ENCODE data around the gene FGF4. TPM values are rescaled to one million over a fixed set of nuclear protein-coding genes. Genes with fewer than 3 reads are reported as not detected.
"Not testable (repeated sequence)": the region's sequence is repeated elsewhere in the genome, so short reads cannot be mapped to it uniquely, and the experiment has no call there.

The FGF4 gene
- total and polyA plus RNA-seq, 10 of the 15 experiments (the other 5 are each of a cell fraction or from before 2014, with no cell fraction given), result not detected

DNA sequence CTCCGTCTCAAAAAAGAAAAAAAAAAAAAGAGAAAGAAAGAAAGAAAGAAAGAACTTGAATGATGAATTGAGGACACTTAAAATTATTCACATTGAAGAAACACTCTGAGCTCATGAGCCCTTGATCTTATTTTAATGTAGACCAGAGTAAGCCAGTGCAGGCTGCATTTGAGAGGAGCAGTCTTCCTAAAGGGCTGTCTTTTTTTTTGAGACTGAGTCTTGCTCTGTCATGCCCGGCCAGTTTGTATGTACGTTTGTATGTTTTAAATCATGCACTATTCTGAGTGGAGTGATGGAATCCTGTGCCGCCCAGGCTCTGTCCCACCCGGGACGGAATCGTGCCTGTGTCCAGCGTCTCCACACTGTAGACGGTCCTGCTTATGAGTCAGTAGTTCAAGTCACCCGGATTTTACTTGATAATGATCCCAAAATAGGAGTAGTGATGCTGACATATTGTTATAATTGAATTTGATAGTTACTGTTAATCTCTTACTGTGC lies 9.6 kb downstream of the FGF4 start (continued):
- TF ChIP-seq, protein P1, sequence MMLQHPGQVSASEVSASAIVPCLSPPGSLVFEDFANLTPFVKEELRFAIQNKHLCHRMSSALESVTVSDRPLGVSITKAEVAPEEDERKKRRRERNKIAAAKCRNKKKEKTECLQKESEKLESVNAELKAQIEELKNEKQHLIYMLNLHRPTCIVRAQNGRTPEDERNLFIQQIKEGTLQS (IDR thresholded peaks at IDR 0.05; ENCODE audit: borderline replicate concordance, extremely low read depth, low read depth, low read length), result no peak
- no peak for TF ChIP-seq SUPT20H (IDR thresholded peaks at IDR 0.05; ENCODE audit: borderline replicate concordance, control insufficient read depth, low read depth, low read length)

DNA sequence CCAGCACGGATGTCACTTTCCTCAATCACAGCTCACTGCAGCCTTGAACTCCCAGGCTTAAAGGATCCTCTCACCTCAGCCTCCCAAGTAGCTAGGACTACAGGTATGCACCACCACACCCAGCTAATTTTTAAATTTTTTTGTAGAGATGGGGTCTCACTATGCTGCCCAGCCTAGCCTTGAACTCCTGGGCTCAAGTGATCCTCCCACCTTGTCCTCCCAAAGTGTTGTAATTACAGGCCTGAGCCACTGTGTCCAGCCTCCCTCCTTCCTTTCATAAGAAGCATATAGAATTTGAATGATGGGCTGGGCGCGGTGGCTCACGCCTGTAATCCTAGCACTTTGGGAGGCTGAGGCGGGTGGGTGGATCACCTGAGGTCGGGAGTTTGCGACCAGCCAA lies 10.2 kb downstream of the FGF4 start:
- intact Hi-C loops (cut with micrococcal nuclease; ENCODE audit: unreplicated experiment); H4K20me1 ChIP-seq (ENCODE audit: control insufficient read depth, insufficient read depth); H3K9ac ChIP-seq (ENCODE audit: control insufficient read depth, insufficient read depth, low read length); RAD21 ChIA-PET (ENCODE audit: unreplicated experiment); POLR2A ChIA-PET; ATAC-seq; in situ Hi-C loops (cut with MboI); H3K27ac ChIP-seq (ENCODE audit: control insufficient read depth, insufficient read depth); H3K4me1 ChIP-seq (ENCODE audit: control insufficient read depth, insufficient read depth, low read length); H3K27me3 ChIP-seq (replicated peaks in 1 of 2; ENCODE audit: control insufficient read depth in 2 of 2, insufficient read depth in 2 of 2, low read length in 1 of 2); SMC1A ChIA-PET (ENCODE audit: uncharacterized antibody, unreplicated experiment); BruUV-seq (replicated peaks); H3K4me2 ChIP-seq (ENCODE audit: control insufficient read depth, insufficient read depth); H3K9me3 ChIP-seq (replicated peaks; ENCODE audit: control insufficient read depth, insufficient read depth, low read length); H3K36me3 ChIP-seq (ENCODE audit: control insufficient read depth in 2 of 2, insufficient read depth in 2 of 2, low read length in 1 of 2); FAIRE-seq; CTCF ChIA-PET; H2AFZ ChIP-seq (ENCODE audit: control insufficient read depth, low read depth, low read length); H3K79me2 ChIP-seq (ENCODE audit: control insufficient read depth, insufficient read depth, low read length); H3K4me3 ChIP-seq; DNase-seq (ENCODE audit: low read depth, low spot score): not testable (repeated sequence)
- WGBS (ENCODE audit: insufficient coverage, insufficient replicate concordance, low lambda C conversion rate, missing lambda C conversion rate), result 41% methylated on average over 4 of the region's 7 CpGs

DNA sequence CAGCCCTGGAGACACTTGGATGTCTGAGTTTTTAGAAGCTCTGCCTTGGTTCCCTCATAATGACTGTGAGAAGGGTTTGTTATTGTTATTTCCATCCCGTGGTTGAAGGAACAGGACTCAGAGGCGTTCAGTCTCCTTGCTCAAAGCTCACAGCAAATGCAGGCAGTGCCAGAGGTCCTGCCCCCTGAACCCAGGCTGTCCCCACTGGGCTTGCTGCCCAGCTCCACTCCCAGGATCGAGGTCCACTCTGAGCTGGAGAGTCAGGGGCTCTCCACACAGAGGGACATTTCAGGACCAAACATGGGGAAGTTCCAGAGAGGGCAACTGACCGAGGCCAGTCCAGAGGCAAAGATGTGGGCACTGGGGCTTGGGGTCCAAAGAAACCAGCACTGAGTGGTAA lies 14.8 kb downstream of the FGF4 start:
- intact Hi-C loops (cut with micrococcal nuclease; ENCODE audit: unreplicated experiment), result no loop called here
- BruUV-seq (replicated peaks), result no TSS peak
- Histone ChIP-seq H3K9ac (ENCODE audit: control insufficient read depth, insufficient read depth, low read length) (no peak overlapping the region), H3K36me3 (ENCODE audit: control insufficient read depth in 2 of 2, insufficient read depth in 2 of 2, low read length in 1 of 2) (no peaks in the 10 kb centered on the region), H3K4me1 (ENCODE audit: control insufficient read depth, insufficient read depth, low read length) (no peaks in the 10 kb centered on the region), H3K27me3 (replicated peaks in 1 of 2; ENCODE audit: control insufficient read depth in 2 of 2, insufficient read depth in 2 of 2, low read length in 1 of 2) (no peaks in the 10 kb centered on the region), H3K9me3 (replicated peaks; ENCODE audit: control insufficient read depth, insufficient read depth, low read length) (no peaks in the 10 kb centered on the region), H3K4me2 (ENCODE audit: control insufficient read depth, insufficient read depth) (no peak overlapping the region), H3K4me3 (no peak overlapping the region), H3K27ac (ENCODE audit: control insufficient read depth, insufficient read depth) (no peak overlapping the region), H3K79me2 (ENCODE audit: control insufficient read depth, insufficient read depth, low read length) (no peaks in the 10 kb centered on the region), H4K20me1 (ENCODE audit: control insufficient read depth, insufficient read depth) (no peaks in the 10 kb centered on the region; the same call in 1 of the 2 replicates), H2AFZ (ENCODE audit: control insufficient read depth, low read depth, low read length) (no peak overlapping the region)
- 0% methylated on average over 4 of the region's 4 CpGs for WGBS (ENCODE audit: insufficient coverage, insufficient replicate concordance, low lambda C conversion rate, missing lambda C conversion rate)
- in situ Hi-C loops (cut with MboI), result no loop called here
- ChIA-PET CTCF (no interaction called here), SMC1A (ENCODE audit: uncharacterized antibody, unreplicated experiment) (interaction anchor here (0.7 kb wide), 1 partner anchor 67 kb away, joined by 3 read pairs; no protein-coding TSS in a partner anchor), POLR2A (no interaction called here), RAD21 (ENCODE audit: unreplicated experiment) (no interaction called here)
- ATAC-seq, result no peak
- TF ChIP-seq ZZZ3 (IDR thresholded peaks at IDR 0.05; ENCODE audit: control insufficient read depth, insufficient read length, low read depth) (no peak), RB1 (IDR thresholded peaks at IDR 0.05; ENCODE audit: borderline replicate concordance) (no peak)
- no peak for DNase-seq (ENCODE audit: low read depth, low spot score)
- FAIRE-seq, result no peak

Measured in GM12878 (cell line).